Measurements from ENCODE around the gene HMX2. TPM values are rescaled to one million over a fixed set of nuclear protein-coding genes. Genes with fewer than 3 reads are reported as not detected.

HMX2 gene
- total RNA-seq, 4 donors from 2014 or later: not detected

DNA sequence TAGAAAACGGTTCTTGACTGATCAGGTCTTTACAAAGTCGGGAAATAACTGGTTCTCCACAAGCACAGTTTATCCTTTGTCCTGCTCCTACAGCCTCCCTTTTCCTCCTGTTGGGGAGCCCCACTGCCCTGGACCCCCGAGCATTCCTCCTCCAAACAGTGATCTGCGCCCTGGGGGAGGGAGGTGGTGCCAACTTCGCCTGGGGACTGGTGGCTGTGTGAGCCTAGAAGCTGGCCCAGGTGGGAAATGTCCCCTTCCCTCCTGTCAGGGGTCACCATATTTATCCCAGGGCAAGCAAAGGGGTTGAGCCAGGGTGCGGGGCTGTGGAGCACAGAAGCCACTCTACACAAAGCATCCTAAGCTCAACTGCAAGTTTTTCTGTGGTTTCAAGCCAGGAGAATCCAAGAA is 6.9 kb upstream of the HMX2 start:
- Histone ChIP-seq H3K36me3 (no peaks in the 10 kb centered on the region), H3K27ac (replicated peaks in 1 of 4) (no peak overlapping the region), H3K9me3 (no peaks in the 10 kb centered on the region), H3K27me3 (peaks cover 14 to 100% (median 96%) of the 10 kb centered on the region in 4 donors), H3K4me1 (peaks cover 27 to 65% (median 54%) of the 10 kb centered on the region in 4 donors), H3K4me3 (no peak overlapping the region)
- peak; percentile 53 for DNase-seq (ENCODE audit: extremely low spot score)
- intact Hi-C loops (cut with DNase I): no loop called here
- TF ChIP-seq POLR2AphosphoS5 (IDR thresholded peaks at IDR 0.05) (no peak), EP300 (IDR thresholded peaks at IDR 0.05) (no peak), POLR2A (IDR thresholded peaks at IDR 0.05; ENCODE audit: low read depth) (no peak)
- TF ChIP-seq, protein P1, sequence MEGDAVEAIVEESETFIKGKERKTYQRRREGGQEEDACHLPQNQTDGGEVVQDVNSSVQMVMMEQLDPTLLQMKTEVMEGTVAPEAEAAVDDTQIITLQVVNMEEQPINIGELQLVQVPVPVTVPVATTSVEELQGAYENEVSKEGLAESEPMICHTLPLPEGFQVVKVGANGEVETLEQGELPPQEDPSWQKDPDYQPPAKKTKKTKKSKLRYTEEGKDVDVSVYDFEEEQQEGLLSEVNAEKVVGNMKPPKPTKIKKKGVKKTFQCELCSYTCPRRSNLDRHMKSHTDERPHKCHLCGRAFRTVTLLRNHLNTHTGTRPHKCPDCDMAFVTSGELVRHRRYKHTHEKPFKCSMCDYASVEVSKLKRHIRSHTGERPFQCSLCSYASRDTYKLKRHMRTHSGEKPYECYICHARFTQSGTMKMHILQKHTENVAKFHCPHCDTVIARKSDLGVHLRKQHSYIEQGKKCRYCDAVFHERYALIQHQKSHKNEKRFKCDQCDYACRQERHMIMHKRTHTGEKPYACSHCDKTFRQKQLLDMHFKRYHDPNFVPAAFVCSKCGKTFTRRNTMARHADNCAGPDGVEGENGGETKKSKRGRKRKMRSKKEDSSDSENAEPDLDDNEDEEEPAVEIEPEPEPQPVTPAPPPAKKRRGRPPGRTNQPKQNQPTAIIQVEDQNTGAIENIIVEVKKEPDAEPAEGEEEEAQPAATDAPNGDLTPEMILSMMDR (IDR thresholded peaks at IDR 0.05): no peak
- WGBS: 12% methylated on average over 6 of the region's 6 CpGs

DNA sequence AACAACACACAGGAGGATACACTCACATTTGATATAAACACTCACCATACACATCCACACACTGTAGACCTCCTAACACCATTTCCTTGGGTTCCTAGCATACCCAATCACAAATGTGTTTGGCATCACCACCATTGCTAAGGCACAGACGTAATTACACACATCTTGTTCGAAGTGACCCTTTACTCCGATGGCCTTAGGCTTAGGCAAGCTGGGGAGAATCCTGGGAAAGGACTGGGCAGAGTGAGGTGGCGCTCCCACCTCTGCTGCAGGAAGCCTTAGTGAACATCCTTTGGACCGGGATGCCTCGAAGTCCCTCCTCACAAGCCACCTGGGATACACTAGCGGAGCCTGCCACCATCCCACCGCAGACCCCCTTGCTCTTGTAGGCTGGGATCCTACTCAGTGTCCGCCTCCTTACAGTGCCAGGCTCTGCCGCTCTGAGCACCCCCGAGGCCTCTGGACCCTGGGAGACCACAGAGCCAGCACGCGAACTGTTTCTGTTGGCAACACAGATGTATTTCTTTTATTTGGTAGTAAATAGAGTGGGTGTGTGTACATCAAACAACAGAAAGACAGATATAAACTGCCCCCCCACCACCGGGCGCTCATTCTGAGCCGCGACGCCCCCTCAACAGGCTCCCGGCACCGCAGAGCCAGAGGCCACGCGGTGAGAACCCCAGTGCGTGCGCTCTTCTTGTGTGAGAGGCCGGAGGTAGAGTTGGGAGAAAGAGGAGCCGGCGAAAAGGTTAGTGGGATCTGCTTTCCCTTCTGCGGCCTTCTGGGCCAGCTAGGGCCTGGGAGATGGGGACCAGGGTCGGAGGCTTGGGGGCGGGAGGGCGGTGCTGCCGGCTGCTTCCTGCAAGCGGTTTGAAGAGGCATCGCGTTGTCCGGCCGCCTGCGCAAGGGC is 5.9 kb upstream of the HMX2 start:
- Histone ChIP-seq H3K4me1 (peaks cover 21 to 65% (median 50%) of the 10 kb centered on the region in 4 donors), H3K27me3 (peaks cover 5 to 100% (median 95%) of the 10 kb centered on the region in 4 donors), H3K4me3 (no peak overlapping the region), H3K27ac (replicated peaks in 1 of 4) (no peak overlapping the region), H3K9me3 (no peaks in the 10 kb centered on the region), H3K36me3 (no peaks in the 10 kb centered on the region)
- 13% methylated on average over 27 of the region's 38 CpGs for WGBS
- DNase-seq (ENCODE audit: extremely low spot score): peak; percentile 84
- intact Hi-C loops (cut with DNase I): no loop called here
- TF ChIP-seq POLR2AphosphoS5 (IDR thresholded peaks at IDR 0.05) (no peak), POLR2A (IDR thresholded peaks at IDR 0.05; ENCODE audit: low read depth) (no peak), EP300 (IDR thresholded peaks at IDR 0.05) (no peak)
- TF ChIP-seq, protein P1 (IDR thresholded peaks at IDR 0.05): no peak

DNA sequence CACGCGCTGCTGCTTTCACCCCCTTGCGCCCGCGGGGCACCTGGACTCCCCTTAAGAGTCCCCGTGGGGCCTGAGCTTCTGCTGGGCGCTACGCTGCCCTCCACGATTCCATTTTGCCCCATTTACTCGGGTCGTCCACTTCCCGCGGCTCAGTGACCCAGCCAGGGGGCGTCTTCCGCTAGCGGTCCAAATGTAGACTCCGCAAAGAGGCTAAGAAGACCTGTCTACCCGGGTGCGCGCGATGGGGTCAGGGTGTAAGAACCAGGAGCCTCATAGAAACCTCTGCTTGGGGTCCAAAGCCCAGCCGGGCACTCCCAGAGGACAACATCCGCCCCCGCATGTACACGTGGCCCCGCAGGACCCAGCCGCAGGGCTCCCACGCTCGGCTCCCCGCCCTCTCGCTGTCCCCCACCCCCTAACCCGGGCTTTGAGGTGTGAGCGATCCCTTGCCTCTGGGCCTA is 5.2 kb upstream of the HMX2 start:
- intact Hi-C loops (cut with DNase I): no loop called here
- Histone ChIP-seq H3K4me3 (no peak overlapping the region), H3K4me1 (peaks cover 15 to 62% (median 48%) of the 10 kb centered on the region in 4 donors), H3K9me3 (no peaks in the 10 kb centered on the region), H3K27ac (replicated peaks in 1 of 4) (no peak overlapping the region), H3K36me3 (no peaks in the 10 kb centered on the region), H3K27me3 (peaks cover 0 to 100% (median 95%) of the 10 kb centered on the region in 4 donors)
- WGBS: 1% methylated on average over 19 of the region's 33 CpGs
- peak; percentile 86 for DNase-seq (ENCODE audit: extremely low spot score)
- TF ChIP-seq EP300 (IDR thresholded peaks at IDR 0.05) (no peak), POLR2AphosphoS5 (IDR thresholded peaks at IDR 0.05) (no peak), POLR2A (IDR thresholded peaks at IDR 0.05; ENCODE audit: low read depth) (no peak)
- TF ChIP-seq, protein P1 (IDR thresholded peaks at IDR 0.05): no peak

DNA sequence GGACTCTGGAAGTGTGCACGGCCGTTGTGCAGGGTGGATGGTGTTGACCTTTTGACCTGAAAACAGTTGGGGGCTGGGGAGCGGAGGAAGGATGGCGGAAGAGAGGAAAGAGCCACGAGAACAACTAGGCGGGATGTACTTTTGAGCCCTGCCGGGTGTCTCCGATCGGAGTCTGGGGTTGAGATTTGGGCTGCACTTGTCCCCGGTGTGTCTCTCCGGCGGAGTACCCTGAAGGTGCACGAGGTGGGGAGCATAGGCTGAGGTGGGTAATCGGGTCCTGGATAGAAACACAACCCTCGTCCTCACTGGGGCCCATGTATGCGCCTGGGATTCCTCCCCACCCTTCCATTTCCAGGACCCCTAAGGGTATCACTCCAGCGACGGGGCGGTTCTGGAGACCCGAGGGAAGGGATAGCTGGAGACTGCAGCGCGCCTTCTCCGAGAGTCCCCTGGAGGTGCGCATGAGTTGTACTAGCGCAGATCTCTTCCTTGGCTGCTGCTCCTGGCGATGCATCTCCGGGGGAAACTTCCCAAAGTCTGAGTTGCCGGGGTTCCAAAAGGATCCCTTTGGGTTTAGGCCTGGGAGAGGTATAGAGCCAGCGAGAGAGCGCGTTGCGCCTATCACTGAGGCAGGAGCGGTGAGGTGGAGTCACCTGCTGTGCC is 4.6 kb upstream of the HMX2 start:
- TF ChIP-seq, protein P1 (IDR thresholded peaks at IDR 0.05): no peak
- TF ChIP-seq POLR2A (IDR thresholded peaks at IDR 0.05; ENCODE audit: low read depth): no peak
- TF ChIP-seq EP300 (IDR thresholded peaks at IDR 0.05): no peak
- no peak for TF ChIP-seq POLR2AphosphoS5 (IDR thresholded peaks at IDR 0.05)
- Histone ChIP-seq H3K4me3 (no peak overlapping the region), H3K27ac (replicated peaks in 1 of 4) (no peak overlapping the region), H3K36me3 (no peaks in the 10 kb centered on the region), H3K4me1 (peaks cover 19 to 64% (median 49%) of the 10 kb centered on the region in 4 donors), H3K27me3 (peaks cover 0 to 100% (median 95%) of the 10 kb centered on the region in 4 donors), H3K9me3 (no peaks in the 10 kb centered on the region)
- WGBS: 4% methylated on average over 18 of the region's 33 CpGs
- DNase-seq (ENCODE audit: extremely low spot score): peak; percentile 80
- intact Hi-C loops (cut with DNase I): no loop called here
